ENCODE results near the gene SPACDR.

The SPACDR gene

GRCh38 chr7:100434297-100435144 lies 29.5 kb downstream of the SPACDR start:
- no peak for DNase-seq (ENCODE audit: low read depth)

DNA sequence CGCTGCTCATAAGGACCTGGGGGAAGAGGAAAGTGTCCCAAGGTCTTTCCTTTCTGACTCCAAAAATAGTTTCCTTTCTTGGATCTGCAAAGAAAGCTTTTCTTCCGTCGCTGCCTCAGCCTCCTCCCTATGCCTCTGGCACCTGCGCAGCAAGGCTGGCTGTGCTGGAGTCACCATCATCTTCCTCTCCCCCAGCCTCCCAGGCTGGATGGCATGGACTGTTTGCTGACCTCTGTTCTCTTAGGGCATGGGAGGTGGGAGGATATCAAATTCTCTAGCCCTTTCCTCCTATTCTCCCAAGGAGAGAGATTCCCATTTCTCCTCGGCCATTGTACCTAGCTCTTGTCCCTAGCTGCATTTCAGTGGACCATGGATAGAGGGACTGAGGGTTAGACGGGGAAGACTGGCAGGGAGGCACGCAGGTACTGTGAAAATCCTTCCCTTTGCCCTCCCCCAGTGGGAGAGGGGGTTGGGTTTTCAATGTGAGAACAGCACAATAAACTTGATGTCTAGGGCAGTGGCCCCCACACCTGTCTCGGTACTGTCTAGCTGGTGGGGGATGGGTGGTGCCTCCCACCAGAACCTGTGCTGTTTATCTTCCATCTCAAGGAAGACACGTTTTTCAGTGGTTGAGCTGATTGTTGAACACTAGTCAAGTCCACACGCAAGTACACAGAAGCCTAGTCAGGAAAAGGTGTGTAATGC lies 30.3 kb downstream of the SPACDR start:
- no peak for DNase-seq (ENCODE audit: low read depth)

DNA sequence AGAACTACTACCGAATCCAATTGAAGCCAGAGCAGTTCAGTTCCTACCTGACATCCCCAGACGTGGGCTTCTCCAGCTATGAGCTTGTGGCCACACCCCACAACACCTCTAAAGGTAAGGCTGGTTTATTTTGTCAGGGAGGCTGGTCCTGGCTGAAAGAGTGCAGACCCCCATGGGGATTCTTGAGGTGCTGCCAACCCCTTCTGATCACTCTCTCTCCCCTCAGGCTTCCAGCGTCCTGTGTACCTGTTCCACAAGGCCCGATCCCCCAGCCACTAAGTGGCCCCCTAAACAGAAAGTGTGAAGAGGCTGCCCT lies 30.8 kb downstream of the SPACDR start:
- DNase-seq (ENCODE audit: low read depth): no peak

GRCh38 chr7:100432621-100433275 lies 31.3 kb downstream of the SPACDR start:
- DNase-seq (ENCODE audit: low read depth): no peak

GRCh38 chr7:100432053-100432452 lies 32.0 kb downstream of the SPACDR start:
- DNase-seq (ENCODE audit: low read depth): no peak

DNA sequence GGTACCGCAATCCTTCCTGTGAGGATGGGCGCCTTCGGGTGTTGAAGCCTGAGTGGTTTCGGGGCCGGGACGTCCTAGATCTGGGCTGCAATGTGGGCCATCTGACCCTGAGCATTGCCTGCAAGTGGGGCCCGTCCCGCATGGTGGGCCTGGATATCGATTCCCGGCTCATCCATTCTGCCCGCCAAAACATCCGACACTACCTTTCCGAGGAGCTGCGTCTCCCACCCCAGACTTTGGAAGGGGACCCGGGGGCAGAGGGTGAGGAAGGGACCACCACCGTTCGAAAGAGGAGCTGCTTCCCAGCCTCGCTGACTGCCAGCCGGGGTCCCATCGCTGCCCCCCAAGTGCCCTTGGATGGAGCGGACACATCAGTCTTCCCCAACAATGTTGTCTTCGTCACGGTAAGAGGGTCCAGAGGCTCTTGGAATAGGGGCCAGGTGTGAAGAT lies 32.7 kb downstream of the SPACDR start:
- no peak for DNase-seq (ENCODE audit: low read depth)

DNA sequence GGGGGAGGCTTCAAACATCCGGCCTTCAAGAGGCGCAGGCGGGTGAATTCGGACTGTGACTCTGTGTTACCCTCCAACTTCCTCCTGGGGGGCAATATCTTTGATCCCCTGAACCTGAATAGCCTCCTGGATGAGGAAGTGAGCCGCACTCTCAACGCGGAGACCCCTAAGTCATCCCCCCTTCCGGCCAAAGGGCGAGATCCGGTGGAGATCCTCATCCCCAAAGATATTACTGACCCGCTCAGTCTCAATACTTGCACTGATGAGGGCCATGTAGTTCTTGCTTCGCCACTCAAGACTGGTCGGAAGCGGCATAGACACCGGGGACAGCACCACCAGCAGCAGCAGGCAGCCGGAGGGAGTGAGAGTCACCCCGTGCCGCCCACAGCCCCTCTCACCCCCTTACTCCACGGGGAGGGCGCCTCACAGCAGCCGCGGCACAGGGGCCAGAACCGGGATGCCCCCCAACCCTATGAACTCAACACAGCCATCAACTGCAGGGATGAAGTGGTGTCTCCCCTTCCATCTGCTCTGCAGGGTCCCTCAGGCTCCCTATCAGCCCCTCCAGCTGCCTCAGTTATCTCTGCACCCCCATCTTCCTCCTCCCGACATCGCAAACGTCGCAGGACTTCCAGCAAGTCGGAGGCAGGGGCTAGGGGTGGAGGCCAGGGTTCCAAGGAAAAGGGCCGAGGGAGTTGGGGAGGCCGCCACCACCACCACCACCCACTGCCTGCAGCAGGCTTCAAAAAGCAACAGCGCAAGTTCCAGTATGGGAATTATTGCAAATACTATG lies 33.4 kb downstream of the SPACDR start:
- DNase-seq (ENCODE audit: low read depth): no peak

DNA sequence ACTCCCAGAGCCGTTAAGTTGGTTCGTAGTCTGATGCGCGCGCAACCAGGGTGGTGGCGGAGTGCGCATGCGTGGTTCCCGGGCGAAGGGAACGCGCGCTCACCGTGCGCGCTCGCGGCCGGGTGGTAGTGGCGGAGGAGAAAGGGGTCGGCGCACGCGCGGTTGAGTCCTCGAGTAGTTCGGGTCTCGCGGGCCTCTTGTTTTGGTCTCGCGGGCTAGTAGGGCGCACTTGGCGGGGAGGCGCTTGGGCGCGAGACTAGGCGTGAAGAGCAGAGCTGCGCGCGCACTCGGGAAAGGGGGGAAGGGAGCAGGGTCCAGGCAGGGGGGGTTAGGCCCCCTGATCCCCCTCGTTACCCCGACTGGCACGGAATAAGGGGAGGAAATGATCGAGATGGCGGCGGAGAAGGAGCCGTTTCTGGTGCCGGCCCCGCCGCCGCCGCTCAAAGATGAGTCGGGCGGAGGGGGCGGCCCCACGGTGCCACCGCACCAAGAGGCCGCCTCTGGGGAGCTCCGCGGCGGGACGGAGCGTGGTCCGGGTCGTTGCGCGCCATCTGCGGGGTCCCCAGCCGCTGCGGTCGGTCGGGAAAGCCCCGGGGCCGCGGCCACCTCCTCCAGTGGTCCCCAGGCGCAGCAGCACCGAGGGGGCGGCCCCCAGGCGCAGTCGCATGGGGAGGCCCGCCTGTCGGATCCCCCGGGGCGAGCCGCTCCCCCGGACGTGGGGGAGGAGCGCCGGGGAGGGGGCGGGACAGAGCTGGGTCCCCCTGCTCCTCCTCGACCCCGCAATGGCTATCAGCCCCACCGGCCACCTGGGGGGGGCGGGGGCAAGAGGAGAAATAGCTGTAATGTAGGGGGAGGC lies 34.2 kb downstream of the SPACDR start, which contains the start of gene MEPCE:
MEPCE (plus strand) TSS at position 195 of the 856 bp plus-strand sequence; CDS start at position 383, 188 bp downstream.
- peak; percentile 92 for DNase-seq (ENCODE audit: low read depth)

DNA sequence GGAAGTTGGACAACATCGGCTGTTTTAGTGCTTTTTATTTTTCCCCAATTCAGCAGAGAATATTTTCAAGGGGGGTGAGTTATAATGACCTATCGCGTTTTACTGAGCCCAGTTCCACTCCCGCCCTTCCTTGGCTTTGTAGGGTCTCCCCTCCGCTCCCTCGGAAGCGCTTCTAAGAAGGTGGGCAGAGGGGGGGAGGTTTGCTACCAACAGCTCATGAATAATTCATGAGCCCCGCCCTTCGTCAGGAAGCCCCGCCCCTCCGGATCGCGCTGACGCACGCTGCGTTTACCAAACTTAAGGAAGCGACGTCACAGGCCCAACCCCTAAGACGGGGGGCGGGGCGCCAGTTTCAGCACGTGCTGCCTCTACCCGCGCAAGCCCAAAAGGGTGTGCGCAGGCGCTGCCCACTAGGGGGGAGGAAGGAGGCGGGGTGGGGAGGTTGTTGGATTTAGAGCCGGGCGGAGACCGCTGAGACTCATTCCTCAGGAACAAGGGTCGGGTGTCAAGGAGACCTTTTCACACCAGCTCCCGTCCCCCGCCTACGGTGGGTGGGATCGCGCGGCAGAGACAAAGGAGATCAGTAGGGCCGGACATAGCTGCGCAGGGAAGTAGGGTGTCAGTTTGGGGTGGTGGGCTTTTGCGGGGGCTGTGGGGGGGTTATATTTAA lies 35.0 kb downstream of the SPACDR start:
- peak; percentile 98 for DNase-seq (ENCODE audit: low read depth)

DNA sequence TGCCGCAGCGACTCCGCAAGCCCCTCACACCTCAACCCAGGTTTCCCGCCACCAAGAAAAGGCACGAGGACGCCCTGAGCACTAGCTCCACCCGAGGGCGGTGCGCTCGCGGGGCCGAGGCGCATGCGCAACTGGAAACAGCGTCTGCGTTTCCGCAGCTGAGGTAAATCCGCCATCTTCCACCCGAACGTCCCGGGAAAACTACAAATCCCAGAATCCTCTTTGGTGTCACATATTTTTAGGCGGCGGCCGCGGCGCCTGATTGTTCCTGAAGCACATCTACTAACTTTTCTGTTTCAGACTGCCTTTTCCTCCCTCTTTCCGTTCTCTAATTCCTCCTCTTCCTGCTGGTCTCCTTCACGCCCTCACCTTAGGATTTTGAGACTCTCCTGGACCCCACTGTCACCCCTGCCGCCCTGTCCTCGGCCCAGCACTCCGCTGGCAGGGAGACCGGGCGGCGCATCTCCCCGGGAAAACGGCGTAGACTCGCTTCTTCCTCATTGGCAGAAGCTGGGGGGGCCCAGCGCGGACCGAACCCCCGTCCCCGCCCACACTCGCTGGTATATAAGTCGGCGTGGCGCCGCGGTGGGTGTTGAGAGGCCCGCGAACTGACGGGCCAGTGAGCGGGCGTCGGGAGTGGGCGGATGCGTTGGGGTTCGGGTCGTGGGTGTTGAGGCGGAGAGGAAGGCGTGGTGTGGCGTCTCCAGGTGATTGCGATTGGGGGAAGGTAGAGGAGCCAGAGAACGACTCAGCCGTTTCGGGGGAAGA lies 35.7 kb downstream of the SPACDR start, which contains the start of gene ZCWPW1:
ZCWPW1 (minus strand) TSS at position 505 of the 768 bp plus-strand sequence. CDS start 8,054 bp downstream, outside the sequence.
- DNase-seq (ENCODE audit: low read depth): peak; percentile 95

- no peak for DNase-seq (ENCODE audit: low read depth)
Observed at GRCh38 chr7:100427762-100428198, 36.3 kb downstream of the SPACDR start.

GRCh38 chr7:100426516-100426915 lies 37.5 kb downstream of the SPACDR start:
- no peak for DNase-seq (ENCODE audit: low read depth)

- no peak for DNase-seq (ENCODE audit: low read depth)
Observed at GRCh38 chr7:100425347-100425746, 38.7 kb downstream of the SPACDR start.

GRCh38 chr7:100423315-100423714 lies 40.7 kb downstream of the SPACDR start:
- no peak for DNase-seq (ENCODE audit: low read depth)

DNA sequence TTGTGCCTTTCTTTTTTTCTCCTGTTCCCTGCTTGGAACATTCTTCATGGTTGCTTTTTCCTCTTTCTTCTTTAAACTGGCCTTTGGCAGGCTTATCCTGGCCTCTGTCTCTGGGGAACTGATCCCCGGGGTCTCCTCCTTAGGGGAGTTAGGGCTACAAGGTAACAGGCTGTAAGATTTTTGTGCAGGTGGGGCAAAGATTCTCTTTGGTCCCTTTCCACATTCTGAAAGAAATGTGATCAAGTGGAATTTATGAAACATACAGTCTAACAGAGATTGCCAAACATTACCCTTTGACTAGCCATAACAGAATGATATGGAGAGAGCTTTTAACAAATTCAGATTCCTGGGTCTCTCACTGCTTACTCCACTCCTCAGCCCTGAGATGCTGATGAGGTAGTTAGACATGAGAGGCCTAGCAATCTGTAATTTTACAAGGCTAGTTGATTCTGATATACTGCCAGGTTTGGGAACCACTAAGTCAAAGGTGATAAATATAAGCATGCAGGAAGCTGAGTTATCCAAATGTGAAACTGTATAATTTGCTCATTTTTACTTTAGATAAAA lies 44.3 kb downstream of the SPACDR start:
- DNase-seq (ENCODE audit: low read depth): no peak

DNA sequence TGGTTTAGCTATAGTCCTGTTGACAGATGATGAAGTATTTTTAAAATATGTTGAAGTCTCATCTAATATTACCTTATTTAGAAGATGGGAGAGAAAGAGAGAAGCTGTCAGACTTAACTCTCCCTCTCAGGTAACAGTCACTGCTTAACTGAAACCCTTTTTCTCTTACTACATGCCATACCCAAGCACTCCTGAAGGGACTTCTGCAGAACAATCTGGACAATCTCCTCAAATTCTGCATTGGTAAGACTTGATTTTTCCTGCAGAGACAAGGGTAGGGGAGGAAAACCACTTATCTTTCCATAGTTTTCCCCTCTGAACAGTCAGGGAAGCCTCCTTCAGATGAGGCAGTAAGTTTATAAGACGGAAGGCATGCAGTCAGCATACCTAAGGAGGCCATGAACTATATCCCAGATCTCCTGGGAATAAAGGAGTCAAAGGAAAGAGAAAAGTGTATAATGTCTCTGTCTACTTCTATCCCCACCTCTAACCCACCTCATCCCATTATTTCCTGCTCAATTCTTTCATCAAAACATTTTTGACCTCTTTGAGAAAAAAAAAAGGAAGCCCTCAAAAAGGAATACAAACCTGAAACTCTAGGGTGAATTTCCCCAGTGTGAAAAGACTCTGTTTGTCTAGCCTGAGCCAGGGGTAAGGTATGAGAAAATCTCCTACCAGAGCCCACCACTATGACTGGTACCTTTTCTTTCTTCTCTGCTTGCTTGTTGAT lies 45.0 kb downstream of the SPACDR start:
- DNase-seq (ENCODE audit: low read depth): no peak

GRCh38 chr7:100415448-100415847 lies 48.6 kb downstream of the SPACDR start:
- DNase-seq (ENCODE audit: low read depth): no peak

DNA sequence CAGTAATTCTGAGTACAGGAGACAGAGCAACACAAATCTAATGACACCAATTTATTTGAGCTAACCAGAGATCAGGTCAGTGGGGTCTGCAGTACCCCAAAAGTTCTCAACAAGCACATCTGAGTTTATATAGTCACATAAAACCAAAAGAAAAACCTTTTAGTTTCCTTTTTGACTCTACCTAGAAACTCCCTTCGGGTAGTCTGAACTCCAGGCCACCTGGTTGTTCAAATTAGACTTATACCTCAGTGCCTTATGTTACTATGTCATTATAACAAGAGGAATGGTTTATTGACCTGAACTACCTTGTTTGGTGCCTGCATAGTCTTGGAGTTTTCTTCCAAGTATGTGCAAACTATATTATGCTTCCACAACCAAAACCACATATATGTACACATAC lies 50.2 kb downstream of the SPACDR start:
- no peak for DNase-seq (ENCODE audit: low read depth)

All from stromal cell of bone marrow (primary cell).